Measurements from ENCODE around the gene AMMECR1.

DNA sequence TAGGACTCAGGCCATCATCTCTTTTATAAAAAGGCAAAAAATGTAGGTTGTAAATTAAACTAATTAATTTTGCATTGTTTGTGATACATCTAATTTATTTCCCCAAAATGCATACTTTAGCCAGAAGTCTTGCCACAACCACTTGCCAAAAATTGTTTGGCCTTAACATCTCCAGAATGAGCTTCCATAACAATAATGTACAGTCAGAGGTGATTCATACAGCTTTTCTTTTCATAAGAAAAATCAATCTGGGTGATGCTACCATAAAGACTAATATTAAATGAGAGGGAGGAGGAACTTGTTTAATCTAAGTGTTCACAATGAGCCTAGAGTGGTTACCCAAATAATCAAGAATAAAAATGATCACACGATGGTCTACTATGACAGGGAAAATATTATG is 59.3 kb downstream of the AMMECR1 start:
- TF ChIP-seq, protein P1, sequence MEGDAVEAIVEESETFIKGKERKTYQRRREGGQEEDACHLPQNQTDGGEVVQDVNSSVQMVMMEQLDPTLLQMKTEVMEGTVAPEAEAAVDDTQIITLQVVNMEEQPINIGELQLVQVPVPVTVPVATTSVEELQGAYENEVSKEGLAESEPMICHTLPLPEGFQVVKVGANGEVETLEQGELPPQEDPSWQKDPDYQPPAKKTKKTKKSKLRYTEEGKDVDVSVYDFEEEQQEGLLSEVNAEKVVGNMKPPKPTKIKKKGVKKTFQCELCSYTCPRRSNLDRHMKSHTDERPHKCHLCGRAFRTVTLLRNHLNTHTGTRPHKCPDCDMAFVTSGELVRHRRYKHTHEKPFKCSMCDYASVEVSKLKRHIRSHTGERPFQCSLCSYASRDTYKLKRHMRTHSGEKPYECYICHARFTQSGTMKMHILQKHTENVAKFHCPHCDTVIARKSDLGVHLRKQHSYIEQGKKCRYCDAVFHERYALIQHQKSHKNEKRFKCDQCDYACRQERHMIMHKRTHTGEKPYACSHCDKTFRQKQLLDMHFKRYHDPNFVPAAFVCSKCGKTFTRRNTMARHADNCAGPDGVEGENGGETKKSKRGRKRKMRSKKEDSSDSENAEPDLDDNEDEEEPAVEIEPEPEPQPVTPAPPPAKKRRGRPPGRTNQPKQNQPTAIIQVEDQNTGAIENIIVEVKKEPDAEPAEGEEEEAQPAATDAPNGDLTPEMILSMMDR (IDR thresholded peaks at IDR 0.05), result no peak
- no peak for TF ChIP-seq POLR2A (IDR thresholded peaks at IDR 0.05)
- no peak for TF ChIP-seq POLR2AphosphoS5 (IDR thresholded peaks at IDR 0.05)
